NCI-H2107 treated with DMSO at 0.1 percent for 48 hours (cell line): Measurements from ENCODE around the gene ADCY7.

Source experiments
- DNase-seq: peaks from one replicate; lab custom pipeline; 2025; ENCODE audit not compliant: unreplicated experiment; lab: John Stamatoyannopoulos, UW

ADCY7 gene

GRCh38 chr16:50296807-50297206, 30.5 kb downstream of the ADCY7 start:
- DNase-seq, result no peak

- no peak for DNase-seq
Measured at GRCh38 chr16:50297301-50298074, 31.1 kb downstream of the ADCY7 start.

- DNase-seq, result no peak
Measured at GRCh38 chr16:50298075-50298460, 31.7 kb downstream of the ADCY7 start.

DNA sequence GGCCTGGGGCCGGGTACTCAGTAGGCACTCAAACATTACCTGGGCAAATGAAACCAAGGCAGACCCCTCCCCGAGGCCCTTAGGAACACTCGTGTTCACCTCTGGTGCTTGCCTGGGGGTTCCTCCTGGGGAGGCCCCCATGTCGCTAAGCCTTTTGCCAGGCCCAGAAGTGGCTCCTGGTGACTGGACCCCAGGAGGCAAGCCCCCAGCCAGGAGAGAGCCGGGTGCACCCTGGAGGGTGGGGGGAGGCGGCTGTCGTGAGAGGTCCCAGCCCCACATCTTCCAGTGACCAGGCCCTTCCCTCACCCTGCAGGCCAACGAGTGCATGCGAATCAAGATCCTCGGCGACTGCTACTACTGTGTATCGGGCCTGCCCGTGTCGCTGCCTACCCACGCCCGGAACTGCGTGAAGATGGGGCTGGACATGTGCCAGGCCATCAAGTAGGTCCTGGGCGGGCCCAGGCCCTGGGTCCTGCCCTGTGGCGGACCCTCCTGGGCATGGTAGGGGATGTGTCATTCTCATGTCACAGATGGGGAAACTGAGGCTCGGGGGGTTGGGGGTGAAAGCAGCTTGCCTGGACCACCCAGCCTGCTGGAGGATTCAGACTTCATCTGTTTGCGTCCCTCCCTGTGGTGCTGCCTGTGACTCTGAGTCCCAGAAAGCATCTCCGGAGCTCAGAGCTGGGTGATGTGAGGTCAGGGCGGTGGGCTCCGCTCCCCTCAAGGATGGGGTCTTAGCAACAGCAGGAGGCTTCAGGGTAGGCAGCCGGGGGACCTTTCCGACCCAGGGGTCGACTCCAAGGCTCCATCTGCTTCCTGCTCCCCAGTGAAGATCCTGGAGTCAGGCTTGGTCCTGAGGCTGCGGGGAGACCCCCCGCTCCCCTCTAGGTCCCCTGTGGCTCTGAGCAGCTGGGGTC, 32.5 kb downstream of the ADCY7 start:
- DNase-seq, result no peak

DNA sequence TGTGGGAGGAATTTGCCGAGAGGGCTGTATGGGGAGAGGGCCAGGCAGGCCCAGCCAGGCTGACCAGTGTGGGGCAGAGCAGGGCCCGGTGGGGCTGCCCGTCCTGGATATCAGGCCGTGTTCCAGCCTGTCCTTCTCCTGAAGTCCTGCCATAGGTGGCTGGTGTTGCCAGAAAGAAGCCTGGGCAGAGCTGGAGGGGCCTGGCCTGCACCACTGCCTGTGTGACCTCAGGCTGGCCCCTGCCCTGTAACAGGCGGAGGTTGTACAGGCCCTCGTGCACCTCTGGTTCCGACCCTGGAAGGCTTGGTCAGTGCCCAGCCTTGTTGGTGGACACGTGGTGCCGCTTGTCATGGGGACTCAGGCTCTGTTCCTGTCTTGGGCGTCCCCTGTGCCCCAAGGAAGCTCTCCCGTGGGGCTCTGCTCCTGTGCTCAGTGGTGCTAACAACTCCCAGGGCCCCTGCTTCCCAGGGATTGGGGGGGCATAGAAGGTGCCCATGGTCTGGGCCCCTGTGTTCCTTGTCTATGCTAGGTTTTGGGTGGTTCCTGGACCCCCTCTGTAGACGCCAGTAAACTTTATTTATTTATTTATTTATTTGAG, 33.3 kb downstream of the ADCY7 start:
- no peak for DNase-seq

DNA sequence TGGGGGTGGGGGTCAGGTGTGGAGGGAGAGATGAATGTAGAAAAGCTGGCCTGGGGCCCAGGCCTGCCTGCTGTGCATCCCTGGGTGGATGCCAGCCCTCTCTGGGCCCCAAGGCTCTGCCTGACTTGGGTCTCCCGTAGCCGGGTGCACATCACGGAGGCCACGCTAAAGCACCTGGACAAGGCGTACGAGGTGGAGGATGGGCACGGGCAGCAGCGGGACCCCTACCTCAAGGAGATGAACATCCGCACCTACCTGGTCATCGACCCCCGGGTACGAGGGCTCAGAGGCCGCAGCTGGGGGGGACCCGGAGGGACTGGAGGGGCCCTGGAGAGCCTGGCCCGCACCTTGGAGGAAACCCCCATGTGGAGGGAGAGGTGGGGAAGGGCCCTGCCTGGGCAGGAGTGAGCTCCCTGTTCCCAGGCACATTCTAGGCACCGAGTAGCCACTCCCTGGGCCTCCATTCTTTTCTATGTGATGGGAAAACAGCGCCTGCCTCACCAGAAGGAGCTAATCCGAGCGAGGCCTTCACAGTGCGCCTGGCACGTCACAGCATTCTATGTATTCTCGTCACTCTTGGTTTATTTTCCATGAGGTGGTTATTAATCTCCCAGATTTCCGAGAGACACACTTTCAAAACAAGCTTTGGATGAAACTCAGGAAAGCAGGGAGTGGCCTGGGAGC, 34.7 kb downstream of the ADCY7 start:
- DNase-seq, result no peak

GRCh38 chr16:50301626-50302471, 35.5 kb downstream of the ADCY7 start:
- DNase-seq, result no peak

GRCh38 chr16:50302472-50303005, 36.2 kb downstream of the ADCY7 start:
- DNase-seq, result no peak

GRCh38 chr16:50303041-50303604, 36.8 kb downstream of the ADCY7 start:
- no peak for DNase-seq

DNA sequence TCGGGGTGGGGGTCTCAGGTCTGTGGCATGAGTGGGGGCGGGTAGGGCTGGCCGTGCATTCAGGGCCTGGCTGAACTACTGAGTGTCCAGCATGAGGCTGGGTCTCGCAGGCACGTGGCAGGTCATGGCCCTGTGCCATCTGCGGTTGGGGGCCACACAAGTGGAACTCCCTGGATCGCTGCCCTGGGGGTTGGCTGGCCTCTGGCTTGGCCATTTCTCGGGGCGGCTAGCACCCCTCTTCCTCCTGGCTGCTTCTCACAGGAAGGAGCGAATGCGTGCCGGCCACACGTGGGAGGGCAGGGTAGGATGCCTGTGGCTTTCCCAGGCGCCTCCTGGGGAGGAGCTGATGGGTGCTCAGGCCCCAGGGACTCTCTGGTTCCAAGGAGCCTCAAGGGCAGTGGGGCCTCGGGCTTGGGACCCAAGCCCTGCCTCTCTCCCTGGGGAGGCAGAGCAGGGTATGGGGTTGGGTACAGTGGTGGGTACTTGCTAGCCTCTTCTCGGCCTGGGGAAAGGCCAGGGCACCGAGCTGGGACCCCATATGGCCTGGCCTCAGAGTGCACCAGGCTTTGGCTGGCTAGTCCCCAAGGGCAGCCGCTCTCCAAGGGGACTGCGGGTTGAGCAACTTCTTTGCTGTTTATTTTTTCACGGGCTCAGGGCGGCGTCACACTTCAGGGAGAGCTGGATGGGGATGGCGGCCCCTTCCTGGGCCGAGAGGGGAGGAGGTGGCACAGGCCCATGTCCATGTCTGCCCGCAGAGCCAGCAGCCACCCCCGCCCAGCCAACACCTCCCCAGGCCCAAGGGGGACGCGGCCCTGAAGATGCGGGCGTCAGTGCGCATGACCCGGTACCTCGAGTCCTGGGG, 37.5 kb downstream of the ADCY7 start:
- no peak for DNase-seq

- no peak for DNase-seq
Measured at GRCh38 chr16:50304467-50305440, 38.4 kb downstream of the ADCY7 start.

DNA sequence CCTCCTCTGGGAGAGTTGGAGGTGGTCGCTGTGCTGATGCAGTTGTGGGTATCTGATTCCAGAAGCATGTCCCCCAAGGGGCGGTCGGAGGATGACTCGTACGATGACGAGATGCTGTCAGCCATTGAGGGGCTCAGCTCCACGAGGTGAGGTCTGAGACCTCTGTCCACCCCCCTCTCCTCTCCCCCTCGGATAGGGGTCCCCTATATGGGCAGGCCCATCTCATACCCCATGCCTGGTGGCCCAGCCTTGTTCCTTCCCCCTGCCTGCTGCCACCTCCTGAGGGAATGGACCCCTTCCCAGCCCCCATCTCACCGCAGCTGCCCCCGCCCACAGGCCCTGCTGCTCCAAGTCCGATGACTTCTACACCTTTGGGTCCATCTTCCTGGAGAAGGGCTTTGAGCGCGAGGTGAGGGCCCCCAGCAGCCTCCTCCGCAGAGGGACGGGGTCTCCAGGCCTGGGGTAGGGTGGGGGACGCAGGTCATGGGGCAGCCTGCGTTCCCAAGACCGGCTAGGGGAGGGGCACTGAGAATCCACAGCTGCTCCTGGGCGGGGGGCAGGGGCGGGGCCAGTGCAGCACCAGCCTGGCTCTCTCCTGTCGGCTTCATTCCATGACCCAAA, 39.2 kb downstream of the ADCY7 start:
- no peak for DNase-seq

DNA sequence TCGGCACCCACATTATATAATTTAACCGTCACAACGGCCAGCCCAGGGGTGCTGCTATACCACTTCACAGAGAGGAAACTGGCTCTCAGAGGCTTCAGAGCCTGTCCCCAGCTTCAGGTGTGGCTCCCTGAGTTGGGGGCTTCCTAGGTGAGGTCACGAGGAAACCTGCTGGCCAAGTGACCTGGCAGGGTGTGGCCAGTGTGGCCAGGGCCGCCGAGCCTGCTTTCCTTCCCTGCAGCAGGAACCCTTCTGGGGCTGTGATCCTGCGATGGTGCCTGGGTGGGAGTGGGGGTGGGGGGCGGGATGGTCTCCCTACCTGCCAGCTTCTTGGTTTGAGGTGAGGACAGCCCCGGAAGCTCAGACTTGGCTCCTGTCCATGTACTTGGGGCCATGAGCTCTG, 39.9 kb downstream of the ADCY7 start:
- DNase-seq, result no peak

- no peak for DNase-seq
Measured at GRCh38 chr16:50308237-50308965, 42.0 kb downstream of the ADCY7 start.

DNA sequence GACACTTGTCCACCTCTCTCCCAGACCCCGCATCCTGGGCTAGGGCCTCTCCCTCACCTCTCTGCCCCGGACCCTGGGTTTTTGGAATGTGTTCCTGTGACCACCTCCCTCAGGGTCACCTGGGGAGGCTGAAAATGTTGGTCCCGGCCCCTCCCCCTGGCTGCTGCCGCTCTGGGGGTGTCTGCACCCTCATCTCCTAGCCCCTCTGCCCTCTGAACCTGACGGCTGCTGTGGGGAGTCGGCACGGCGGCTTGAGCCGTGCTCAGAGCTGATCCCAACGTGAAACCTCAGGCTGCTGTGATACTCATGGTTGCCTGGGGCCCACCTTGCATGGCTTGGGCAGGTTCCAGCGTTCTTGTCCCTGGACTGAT, 42.8 kb downstream of the ADCY7 start:
- DNase-seq, result no peak

- DNase-seq, result no peak
Measured at GRCh38 chr16:50309527-50310307, 43.4 kb downstream of the ADCY7 start.
